GM13977 (cell line): ENCODE data around the gene MRM1.

ENCODE experiments used
- DNase-seq: peaks from one replicate; pipeline ENCODE4 v3.0.0; 2012; ENCODE audit warnings: low spot score
- in situ Hi-C: fragments of 300-500 bp; cut with MboI; formaldehyde crosslinking; loops from one replicate; pipeline ENCODE4 v1.12.0; 2022; ENCODE audit warnings: low sequenced_read_pairs, low pct_unique_long_range_greater_than_20kb, mixed read lengths, inconsistent platforms; ENCODE audit not compliant: unreplicated experiment
- TF ChIP-seq, protein P1 (sequence below): IDR thresholded peaks from 2 replicates; pipeline ENCODE4 v1.5.1; 2012; ENCODE audit warnings: mild to moderate bottlenecking, control low read depth; ENCODE audit not compliant: insufficient read depth; ENCODE audit errors: extremely low read depth, missing control alignments

MRM1 gene

DNA sequence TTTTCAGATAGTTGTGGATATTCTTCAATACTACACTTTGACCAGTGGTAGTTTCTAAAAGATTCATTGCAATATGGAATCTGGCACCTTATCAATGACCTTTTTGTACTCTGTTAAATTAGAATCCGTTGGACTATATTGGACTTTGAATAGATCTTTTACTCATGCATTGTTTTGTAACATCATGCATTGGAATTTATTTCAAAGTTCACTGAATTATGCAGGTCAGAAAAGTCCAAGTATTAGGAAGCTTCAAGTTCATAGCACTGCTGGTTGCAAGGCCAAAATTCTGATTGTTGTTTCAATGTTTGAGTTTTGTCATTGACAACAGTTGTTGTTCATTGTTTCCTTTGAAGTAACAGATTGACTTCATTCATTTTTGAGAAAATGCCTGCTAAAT is 17.6 kb upstream of the MRM1 start:
- TF ChIP-seq, protein P1, sequence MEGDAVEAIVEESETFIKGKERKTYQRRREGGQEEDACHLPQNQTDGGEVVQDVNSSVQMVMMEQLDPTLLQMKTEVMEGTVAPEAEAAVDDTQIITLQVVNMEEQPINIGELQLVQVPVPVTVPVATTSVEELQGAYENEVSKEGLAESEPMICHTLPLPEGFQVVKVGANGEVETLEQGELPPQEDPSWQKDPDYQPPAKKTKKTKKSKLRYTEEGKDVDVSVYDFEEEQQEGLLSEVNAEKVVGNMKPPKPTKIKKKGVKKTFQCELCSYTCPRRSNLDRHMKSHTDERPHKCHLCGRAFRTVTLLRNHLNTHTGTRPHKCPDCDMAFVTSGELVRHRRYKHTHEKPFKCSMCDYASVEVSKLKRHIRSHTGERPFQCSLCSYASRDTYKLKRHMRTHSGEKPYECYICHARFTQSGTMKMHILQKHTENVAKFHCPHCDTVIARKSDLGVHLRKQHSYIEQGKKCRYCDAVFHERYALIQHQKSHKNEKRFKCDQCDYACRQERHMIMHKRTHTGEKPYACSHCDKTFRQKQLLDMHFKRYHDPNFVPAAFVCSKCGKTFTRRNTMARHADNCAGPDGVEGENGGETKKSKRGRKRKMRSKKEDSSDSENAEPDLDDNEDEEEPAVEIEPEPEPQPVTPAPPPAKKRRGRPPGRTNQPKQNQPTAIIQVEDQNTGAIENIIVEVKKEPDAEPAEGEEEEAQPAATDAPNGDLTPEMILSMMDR = no peak
- DNase-seq = no peak
- in situ Hi-C loops = no loop called here

- DNase-seq = no peak
- TF ChIP-seq, protein P1 = no peak
- in situ Hi-C loops = no loop called here
Measured at GRCh38 chr17:36586138-36586537, 15.2 kb upstream of the MRM1 start.

DNA sequence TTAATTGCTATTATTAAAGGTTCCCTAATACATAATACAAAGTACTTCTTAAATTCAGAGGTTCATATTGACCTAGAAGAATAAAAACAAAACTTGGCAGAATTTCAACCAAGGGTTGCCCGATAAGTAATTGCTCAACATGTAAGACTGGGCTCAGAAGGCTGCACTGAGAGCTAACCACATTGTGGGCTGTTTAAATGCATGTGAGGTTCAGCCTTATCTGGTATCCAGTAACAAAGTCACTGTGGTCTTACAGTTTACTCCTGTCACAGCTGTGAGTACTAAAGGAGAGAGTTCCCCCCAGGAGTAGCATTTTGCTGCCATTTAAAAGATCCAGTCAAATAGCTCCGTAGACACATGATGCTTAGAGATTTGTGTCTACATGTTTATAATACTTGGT is 11.3 kb upstream of the MRM1 start:
- TF ChIP-seq, protein P1 = no peak
- in situ Hi-C loops = no loop called here

GRCh38 chr17:36591434-36592315 is 9.7 kb upstream of the MRM1 start, which contains the start of gene DHRS11:
Gene DHRS11, plus strand, starts transcription at chr17:36591879. Its CDS starts 131 bp downstream, at chr17:36592010.
- peak; percentile 97 for DNase-seq
- TF ChIP-seq, protein P1 = peak; percentile 28
- in situ Hi-C loops = no loop called here

More for the DNA sequence above, 11.3 kb upstream of the MRM1 start:
- DNase-seq = no peak

DNA sequence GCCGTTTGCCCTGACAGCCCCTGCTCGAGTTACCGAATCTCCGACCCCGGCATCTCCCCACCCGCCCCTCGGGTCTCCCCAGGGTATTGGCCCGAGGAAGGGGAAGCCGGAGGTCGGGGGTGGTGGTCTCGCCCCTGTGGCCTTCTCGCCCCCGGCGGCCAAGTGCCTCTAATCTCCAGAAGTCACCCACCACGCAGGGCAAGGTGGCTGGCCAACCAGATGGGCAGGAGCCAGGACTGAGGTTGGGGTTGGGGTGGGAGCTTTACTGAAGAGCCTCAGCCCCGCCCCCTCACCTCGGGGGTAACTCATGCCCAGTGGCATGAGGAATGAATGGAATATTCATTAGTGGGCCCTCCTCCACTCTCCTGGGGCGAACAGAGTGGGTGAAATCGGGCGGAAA is 9.1 kb upstream of the MRM1 start:
- DNase-seq = no peak
- in situ Hi-C loops = no loop called here
- TF ChIP-seq, protein P1 = no peak

DNA sequence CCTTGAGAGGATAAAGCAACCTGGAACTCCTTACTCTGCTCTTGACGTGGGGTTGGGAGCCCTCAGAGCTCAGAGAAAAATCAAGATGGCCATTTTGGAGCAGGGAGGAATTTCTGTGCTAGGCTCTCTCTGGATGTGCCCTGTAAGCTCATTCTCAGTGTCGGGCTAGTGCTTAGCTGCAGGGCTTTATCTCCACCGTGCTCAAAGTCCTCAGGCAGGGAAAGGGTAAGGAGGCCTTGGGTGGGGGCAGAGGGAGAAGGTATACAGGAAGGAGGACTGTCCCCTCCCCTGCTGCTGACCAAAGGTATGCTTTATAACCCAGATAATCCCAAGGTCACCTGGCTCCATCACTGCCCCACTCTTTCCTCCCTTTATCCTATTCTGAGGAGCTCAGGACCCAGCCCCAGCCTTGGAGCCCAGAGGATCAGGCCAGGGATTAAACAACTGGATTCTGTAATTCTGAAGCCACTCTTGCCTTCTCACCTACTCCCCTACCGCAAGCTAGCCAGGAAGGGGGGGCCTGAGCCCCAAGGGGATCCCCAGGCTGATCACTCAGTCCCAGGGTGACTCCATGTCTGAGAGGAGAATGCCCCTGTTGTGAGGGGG is 8.6 kb upstream of the MRM1 start:
- peak; percentile 63 for DNase-seq
- TF ChIP-seq, protein P1 = no peak
- in situ Hi-C loops = no loop called here
